HG02938 (cell line): ENCODE measurements around the gene MMP7.
A peak's percentile ranks its signal among the peaks of the same experiment; 100 is the strongest.
"Not testable (repeated sequence)": the region's sequence is repeated elsewhere in the genome, so short reads cannot be mapped to it uniquely, and the experiment has no call there.

Source experiments
- ATAC-seq: cut with Tn5 transposase; IDR thresholded peaks from one replicate; pipeline ENCODE4 v1.9.1; 2021; ENCODE audit warnings: mild to moderate bottlenecking, moderate library complexity; ENCODE audit not compliant: unreplicated experiment

Gene MMP7

GRCh38 chr11:102544594-102544993 is 14.0 kb upstream of the MMP7 start:
- ATAC-seq: no peak

GRCh38 chr11:102539567-102539966 is 9.0 kb upstream of the MMP7 start:
- no peak for ATAC-seq

- ATAC-seq: no peak
These were observed 8.4 kb upstream of the MMP7 start for GRCh38 chr11:102538932-102539331.

GRCh38 chr11:102534261-102534872 is 3.8 kb upstream of the MMP7 start:
- no peak for ATAC-seq

GRCh38 chr11:102528618-102529017 is 1.9 kb downstream of the MMP7 start:
- ATAC-seq: no peak

- ATAC-seq: no peak
These were observed 2.9 kb downstream of the MMP7 start for GRCh38 chr11:102527684-102528083.

- ATAC-seq: no peak
These were observed 3.5 kb downstream of the MMP7 start for GRCh38 chr11:102527041-102527440.

- ATAC-seq: no peak
These were observed 6.7 kb downstream of the MMP7 start for GRCh38 chr11:102523887-102524286.

- no peak for ATAC-seq
These were observed 7.4 kb downstream of the MMP7 start for GRCh38 chr11:102523189-102523570.

GRCh38 chr11:102522312-102523188 is 8.0 kb downstream of the MMP7 start:
- peak; percentile 84 for ATAC-seq

GRCh38 chr11:102521121-102521520 is 9.4 kb downstream of the MMP7 start:
- ATAC-seq: no peak

GRCh38 chr11:102520514-102520913 is 10.0 kb downstream of the MMP7 start:
- ATAC-seq: no peak

GRCh38 chr11:102518296-102519094 is 12.1 kb downstream of the MMP7 start:
- ATAC-seq: no peak

GRCh38 chr11:102517670-102518069 is 12.9 kb downstream of the MMP7 start:
- ATAC-seq: no peak

GRCh38 chr11:102516179-102516578 is 14.4 kb downstream of the MMP7 start:
- ATAC-seq: no peak

GRCh38 chr11:102513869-102514268 is 16.7 kb downstream of the MMP7 start:
- no peak for ATAC-seq

- no peak for ATAC-seq
These were observed 20.0 kb downstream of the MMP7 start for GRCh38 chr11:102510439-102511135.

- not testable (repeated sequence) for ATAC-seq
These were observed 27.7 kb downstream of the MMP7 start for GRCh38 chr11:102502831-102503230.

GRCh38 chr11:102500829-102501228 is 29.7 kb downstream of the MMP7 start:
- ATAC-seq: no peak

GRCh38 chr11:102499931-102500330 is 30.6 kb downstream of the MMP7 start:
- ATAC-seq: no peak

- ATAC-seq: no peak
These were observed 31.4 kb downstream of the MMP7 start for GRCh38 chr11:102499151-102499550.
